ENCODE results near the gene TMTC2. TPM values are rescaled to one million over a fixed set of nuclear protein-coding genes. Genes with fewer than 3 reads are reported as not detected.

Gene TMTC2
- total RNA-seq, 6 experiments from 2014 or later: 0.75 to 3.2 (median 1.1) TPM

- peaks cover 38% of the 10 kb centered on the region for H3K9me3 Mint-ChIP-seq
- TF ChIP-seq CTCF (IDR thresholded peaks at IDR 0.05): no peak
Measured at GRCh38 chr12:82714427-82714826, 27.7 kb downstream of the TMTC2 start.

GRCh38 chr12:82721726-82722125, 35.0 kb downstream of the TMTC2 start:
- H3K36me3 Mint-ChIP-seq (ENCODE audit: low read depth): no peaks in the 10 kb centered on the region
- DNase-seq: no peak
- peaks cover 3% of the 10 kb centered on the region; the same call in 1 of the 2 replicates for H3K27me3 Mint-ChIP-seq (ENCODE audit: insufficient read depth)
- no peaks in the 10 kb centered on the region for H3K4me1 Mint-ChIP-seq (ENCODE audit: low read depth)
- TF ChIP-seq CTCF (IDR thresholded peaks at IDR 0.05): no peak
- H3K9me3 Mint-ChIP-seq: peaks cover 13% of the 10 kb centered on the region
- no peak overlapping the region for H3K4me3 Mint-ChIP-seq
- H3K27ac Mint-ChIP-seq: no peak overlapping the region

More at GRCh38 chr12:82714427-82714826, 27.7 kb downstream of the TMTC2 start:
- Mint-ChIP-seq H3K27ac (no peak overlapping the region), H3K27me3 (ENCODE audit: insufficient read depth) (peaks cover 3% of the 10 kb centered on the region; the same call in 1 of the 2 replicates), H3K36me3 (ENCODE audit: low read depth) (peaks cover 12% of the 10 kb centered on the region; the same call in 1 of the 2 replicates), H3K4me3 (no peak overlapping the region), H3K4me1 (ENCODE audit: low read depth) (no peaks in the 10 kb centered on the region)
- DNase-seq: no peak

GRCh38 chr12:82723093-82723492, 36.4 kb downstream of the TMTC2 start:
- H3K4me1 Mint-ChIP-seq (ENCODE audit: low read depth): no peaks in the 10 kb centered on the region
- no peaks in the 10 kb centered on the region for H3K36me3 Mint-ChIP-seq (ENCODE audit: low read depth)
- H3K4me3 Mint-ChIP-seq: no peak overlapping the region
- no peak overlapping the region for H3K27ac Mint-ChIP-seq
- H3K9me3 Mint-ChIP-seq: peaks cover 19% of the 10 kb centered on the region
- peaks cover 3% of the 10 kb centered on the region; the same call in 1 of the 2 replicates for H3K27me3 Mint-ChIP-seq (ENCODE audit: insufficient read depth)
- no peak for DNase-seq
- TF ChIP-seq CTCF (IDR thresholded peaks at IDR 0.05): no peak

GRCh38 chr12:82723891-82724290, 37.2 kb downstream of the TMTC2 start:
- Mint-ChIP-seq H3K27ac (no peak overlapping the region), H3K36me3 (ENCODE audit: low read depth) (no peaks in the 10 kb centered on the region)

GRCh38 chr12:82725741-82726140, 39.0 kb downstream of the TMTC2 start:
- Mint-ChIP-seq H3K36me3 (ENCODE audit: low read depth) (no peaks in the 10 kb centered on the region), H3K9me3 (peaks cover 31% of the 10 kb centered on the region), H3K27me3 (ENCODE audit: insufficient read depth) (no peaks in the 10 kb centered on the region), H3K4me1 (ENCODE audit: low read depth) (no peaks in the 10 kb centered on the region), H3K4me3 (no peak overlapping the region), H3K27ac (no peak overlapping the region)
- TF ChIP-seq CTCF (IDR thresholded peaks at IDR 0.05): no peak
- no peak for DNase-seq

More at GRCh38 chr12:82723891-82724290, 37.2 kb downstream of the TMTC2 start:
- H3K4me1 Mint-ChIP-seq (ENCODE audit: low read depth): no peaks in the 10 kb centered on the region
- no peak for TF ChIP-seq CTCF (IDR thresholded peaks at IDR 0.05)
- peaks cover 19% of the 10 kb centered on the region for H3K9me3 Mint-ChIP-seq
- no peak for DNase-seq
- H3K4me3 Mint-ChIP-seq: no peak overlapping the region
- peaks cover 3% of the 10 kb centered on the region; the same call in 1 of the 2 replicates for H3K27me3 Mint-ChIP-seq (ENCODE audit: insufficient read depth)

- no peaks in the 10 kb centered on the region for H3K36me3 Mint-ChIP-seq (ENCODE audit: low read depth)
- DNase-seq: no peak
- peaks cover 28% of the 10 kb centered on the region for H3K9me3 Mint-ChIP-seq
- no peak overlapping the region for H3K4me3 Mint-ChIP-seq
- H3K27ac Mint-ChIP-seq: no peak overlapping the region
- H3K27me3 Mint-ChIP-seq (ENCODE audit: insufficient read depth): no peaks in the 10 kb centered on the region
- TF ChIP-seq CTCF (IDR thresholded peaks at IDR 0.05): no peak
- no peaks in the 10 kb centered on the region for H3K4me1 Mint-ChIP-seq (ENCODE audit: low read depth)
Measured at GRCh38 chr12:82727886-82728285, 41.2 kb downstream of the TMTC2 start.
